T47D (cell line): ENCODE data around the gene TTLL13.
"Not testable (repeated sequence)": the region's sequence is repeated elsewhere in the genome, so short reads cannot be mapped to it uniquely, and the experiment has no call there.

Experiments
- DNase-seq, 2 experiments: peaks; one replicate each; pipeline versions ENCODE4 v3.0.0 to v3.0.0-alpha.2; 2011 to 2012; ENCODE audit warnings: low read depth in 1 of 2, low spot score in 1 of 2
- JUND ChIP-seq: IDR thresholded peaks from 2 replicates; pipeline ENCODE4 v1.6.1; 2012; ENCODE audit warnings: low read depth
- in situ Hi-C: cut with HindIII; loops from 2 replicates; pipeline ENCODE4 v1.10.0; 2016; ENCODE audit warnings: low sequenced_read_pairs, low pct_unique_long_range_greater_than_20kb

The TTLL13 gene

DNA sequence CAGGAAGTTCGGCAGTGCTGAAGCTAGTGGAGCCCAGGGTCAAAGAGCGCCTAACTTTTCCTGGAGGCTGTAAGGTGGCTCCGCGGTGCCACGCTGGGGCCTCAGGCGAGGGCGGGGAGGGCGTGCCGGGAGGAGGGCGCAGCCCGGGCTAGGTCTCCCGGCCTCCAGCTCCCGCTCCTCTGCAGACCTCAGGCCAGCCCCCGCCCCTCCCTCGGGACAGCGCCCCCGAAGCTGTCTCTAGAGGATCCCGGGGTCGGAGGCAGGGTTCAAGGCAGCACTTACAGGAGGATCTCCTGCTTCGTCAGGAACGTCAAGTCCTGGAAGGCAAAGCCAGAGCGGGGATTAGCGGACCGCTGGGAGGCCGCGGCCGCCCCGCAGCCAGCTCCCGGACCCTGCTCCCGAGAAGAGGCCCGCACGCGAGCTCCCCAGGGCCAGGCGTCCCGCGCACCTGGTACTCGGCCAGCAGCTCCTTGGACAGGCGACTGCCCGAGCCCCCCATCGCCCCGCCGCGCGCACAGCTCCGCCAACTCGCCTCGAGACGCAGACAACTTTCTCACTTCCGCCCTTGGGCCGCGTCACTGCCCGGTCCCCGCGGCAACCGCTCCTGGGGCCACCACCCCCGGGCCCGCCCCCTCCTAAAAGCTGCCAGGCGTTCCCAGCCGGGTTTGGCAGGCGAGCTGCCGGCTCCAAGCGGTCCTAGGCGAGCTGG is 15.8 kb upstream of the TTLL13 start, which contains the start of gene CIB1:
TSS of gene CIB1 (minus strand) at position 555 of the 709 bp plus-strand sequence. CDS start at position 499, 56 bp downstream.
- peak; percentile 91 to 98 for DNase-seq
- no peak for TF ChIP-seq JUND
- in situ Hi-C loops: no loop called here

DNA sequence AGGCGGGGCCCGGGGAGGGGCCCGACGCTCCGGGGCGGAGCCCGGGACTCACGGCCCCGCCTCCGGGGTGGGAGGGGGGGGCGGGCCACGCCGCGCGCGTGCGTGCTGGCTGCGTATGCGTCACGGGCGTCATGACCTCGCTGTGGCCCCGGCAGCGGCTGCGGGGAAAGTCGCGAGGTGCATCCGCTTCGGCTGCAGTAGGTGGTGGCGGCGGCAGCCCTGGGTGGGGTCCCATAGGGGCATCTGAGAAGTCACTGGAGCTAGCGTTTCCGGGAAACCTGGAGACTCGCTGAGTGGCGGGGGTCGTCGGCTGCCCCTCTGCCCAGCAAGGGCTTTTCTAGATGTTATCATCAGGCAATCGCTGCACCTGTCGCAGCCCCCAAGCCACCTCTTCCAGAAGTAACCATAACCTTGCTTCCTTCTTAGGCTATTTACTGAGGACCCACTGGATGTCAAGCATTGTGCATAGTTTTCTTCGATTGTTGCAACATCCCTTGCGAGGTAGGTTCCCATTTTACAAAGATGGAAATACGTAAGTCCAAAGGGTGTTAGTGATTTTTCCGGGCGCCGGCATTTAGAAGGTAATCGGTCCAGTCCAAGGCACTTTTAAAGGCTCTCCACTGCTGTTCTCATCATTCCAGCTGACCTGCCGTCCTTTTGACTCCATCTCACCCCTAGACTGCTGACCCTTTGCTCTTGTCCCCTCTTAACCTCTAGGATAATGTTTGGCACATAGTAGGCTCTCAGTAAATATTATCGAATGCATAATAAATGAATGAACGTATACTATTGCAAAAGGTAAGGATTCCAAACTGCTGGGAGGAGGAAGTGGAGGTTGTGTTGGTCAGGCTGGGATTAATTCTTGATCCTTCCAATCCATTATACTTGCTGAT is 15.0 kb upstream of the TTLL13 start, which contains the start of gene GDPGP1:
TSS of gene GDPGP1 (plus strand) at position 114 of the 893 bp plus-strand sequence. CDS start 6,700 bp downstream, outside the sequence.
- TF ChIP-seq JUND: no peak
- no peak for DNase-seq
- in situ Hi-C loops: no loop called here

DNA sequence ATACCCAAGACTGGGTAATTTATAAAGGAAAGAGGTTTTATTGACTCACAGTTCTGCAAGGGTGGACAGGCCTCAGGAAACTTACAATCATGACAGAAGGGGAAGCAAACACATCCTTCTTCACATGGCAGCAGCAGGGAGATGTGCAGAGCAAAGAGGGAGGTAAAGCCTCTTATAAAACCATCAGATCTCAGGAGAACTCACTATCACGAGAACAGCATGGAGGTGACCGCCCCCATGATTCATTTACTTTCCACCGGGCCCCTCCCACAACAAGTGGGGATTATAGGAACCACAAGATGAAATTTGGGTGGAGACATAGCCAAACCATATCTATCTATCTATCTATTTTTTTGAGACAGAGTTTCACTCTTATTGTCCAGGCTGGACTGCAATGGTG is 10.0 kb upstream of the TTLL13 start:
- in situ Hi-C loops: no loop called here
- DNase-seq: no peak
- no peak for TF ChIP-seq JUND

DNA sequence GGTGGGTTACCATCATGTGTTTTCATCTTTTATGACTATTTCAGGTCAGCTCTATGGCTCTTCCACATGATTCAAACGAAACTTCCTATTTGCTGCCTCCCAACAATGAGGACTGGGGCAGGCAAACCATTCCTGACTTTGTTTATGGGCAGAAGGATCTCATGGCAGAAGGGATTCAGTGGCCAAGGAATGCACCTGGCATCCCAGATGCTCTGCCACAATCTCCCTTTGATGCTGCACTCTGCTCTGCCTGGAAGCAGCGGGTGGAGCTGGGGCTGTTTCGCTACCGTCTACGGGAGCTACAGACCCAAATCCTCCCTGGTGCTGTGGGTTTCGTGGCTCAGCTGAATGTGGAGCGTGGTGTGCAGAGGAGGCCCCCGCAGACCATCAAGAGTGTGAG is 8.5 kb upstream of the TTLL13 start:
- TF ChIP-seq JUND: no peak
- in situ Hi-C loops: no loop called here
- no peak for DNase-seq

DNA sequence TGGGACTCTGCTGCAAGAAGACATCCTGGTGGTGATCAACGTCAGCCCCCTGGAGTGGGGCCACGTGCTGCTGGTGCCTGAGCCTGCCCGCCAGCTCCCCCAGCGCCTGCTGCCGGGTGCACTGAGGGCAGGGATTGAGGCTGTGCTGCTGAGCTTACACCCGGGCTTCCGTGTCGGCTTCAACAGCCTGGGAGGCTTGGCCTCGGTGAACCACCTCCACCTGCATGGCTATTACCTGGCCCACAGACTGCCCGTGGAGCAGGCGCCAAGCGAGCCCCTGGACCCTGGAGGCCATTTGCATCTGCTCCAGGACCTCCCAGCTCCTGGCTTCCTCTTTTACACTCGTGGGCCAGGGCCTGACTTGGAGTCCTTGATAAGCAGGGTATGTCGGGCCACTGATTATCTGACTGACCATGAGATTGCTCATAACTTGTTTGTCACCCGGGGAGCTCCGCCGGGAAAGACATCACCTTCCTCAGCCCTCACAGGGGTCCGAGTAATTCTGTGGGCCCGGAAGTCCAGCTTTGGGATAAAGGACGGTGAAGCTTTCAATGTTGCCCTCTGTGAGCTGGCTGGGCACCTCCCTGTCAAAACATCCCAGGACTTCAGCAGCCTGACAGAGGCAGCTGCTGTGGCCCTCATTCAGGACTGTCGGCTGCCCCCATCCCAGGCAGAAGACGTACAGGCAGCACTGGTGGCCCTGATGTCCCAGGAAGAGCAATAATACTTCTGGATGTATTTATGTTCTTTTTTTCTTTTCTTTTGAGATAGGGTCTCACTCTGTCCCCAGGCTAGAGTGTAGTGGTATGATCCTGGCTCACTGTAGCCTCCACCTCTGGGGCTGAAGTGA is 7.8 kb upstream of the TTLL13 start:
- in situ Hi-C loops: no loop called here
- TF ChIP-seq JUND: no peak
- DNase-seq: no peak

DNA sequence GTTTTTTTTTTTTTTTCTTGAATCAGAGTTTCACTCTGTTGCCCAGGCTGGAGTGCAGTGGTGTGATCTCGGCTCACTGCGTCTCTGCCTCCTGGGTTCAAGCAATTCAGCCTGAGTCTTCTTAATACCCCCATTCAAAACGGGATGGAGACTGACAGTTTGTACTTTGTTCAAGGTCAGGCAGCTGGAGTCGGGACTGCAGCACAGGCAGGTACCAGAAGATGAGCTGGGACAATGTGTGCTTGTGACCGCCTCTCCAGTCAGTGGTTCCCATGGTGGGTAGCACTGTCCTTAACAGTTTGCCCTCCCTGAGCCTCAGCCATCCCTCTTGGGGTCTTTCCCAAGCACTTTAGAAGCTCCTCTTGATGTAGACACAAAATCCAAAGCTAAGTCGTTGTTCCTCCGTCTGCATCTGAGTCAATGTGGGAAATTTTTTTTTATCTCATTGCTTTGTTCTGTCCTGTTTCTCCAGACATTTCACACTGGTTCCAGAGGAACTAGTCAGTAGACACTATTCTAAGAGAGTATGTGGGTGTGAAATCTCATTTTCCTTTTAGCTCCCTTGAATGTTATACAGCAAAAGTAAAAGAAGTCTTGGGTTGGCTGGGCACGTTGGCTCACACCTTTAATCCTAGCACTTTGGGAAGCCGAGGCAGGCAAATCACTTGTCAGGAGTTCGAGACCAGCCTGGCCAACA is 5.3 kb upstream of the TTLL13 start:
- in situ Hi-C loops: no loop called here

DNA sequence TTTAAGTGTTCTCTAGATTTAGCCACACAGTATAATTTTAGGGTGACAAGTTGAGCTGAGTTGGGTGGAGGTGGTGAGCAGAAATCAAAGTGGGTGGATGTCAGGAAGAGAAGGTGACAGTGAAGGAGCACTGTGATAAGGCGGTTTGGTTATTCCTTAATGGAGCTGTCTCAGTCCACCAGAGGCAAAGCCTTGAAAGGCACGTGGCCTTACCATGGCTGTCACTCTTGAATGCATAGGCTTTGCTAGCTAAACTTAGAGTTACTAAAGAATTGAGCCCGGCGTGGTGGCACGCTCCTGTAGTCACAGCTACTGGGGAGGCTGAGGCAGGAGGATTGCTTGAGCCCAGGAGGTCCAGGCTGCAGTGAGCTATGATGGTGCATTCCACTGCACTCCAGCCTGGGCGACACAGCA is 560 bp upstream of the TTLL13 start:
- DNase-seq: no peak
- no peak for TF ChIP-seq JUND
- in situ Hi-C loops: no loop called here

More for the DNA sequence above, 5.3 kb upstream of the TTLL13 start:
- no peak for DNase-seq
- TF ChIP-seq JUND: no peak

DNA sequence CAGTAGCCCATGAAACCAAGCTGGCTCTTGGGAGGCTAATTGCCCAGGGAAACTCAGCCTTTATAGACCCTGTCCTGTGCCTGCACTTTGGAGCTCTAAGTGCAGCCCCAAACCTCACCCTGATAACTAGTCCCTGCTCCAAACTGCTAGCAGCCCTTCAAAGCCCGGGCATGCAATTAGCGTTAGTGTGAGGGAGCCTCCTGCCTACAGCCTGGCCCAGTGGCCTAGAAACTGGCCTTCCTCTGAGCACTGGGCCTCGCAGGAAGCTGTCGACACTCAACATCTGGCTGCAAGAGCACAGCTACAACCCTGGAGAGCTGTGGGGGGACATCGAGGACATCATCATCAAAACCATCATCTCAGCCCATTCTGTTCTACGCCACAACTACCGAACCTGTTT is 8.4 kb downstream of the TTLL13 start:
- no peak for TF ChIP-seq JUND
- DNase-seq: no peak
- in situ Hi-C loops: no loop called here

DNA sequence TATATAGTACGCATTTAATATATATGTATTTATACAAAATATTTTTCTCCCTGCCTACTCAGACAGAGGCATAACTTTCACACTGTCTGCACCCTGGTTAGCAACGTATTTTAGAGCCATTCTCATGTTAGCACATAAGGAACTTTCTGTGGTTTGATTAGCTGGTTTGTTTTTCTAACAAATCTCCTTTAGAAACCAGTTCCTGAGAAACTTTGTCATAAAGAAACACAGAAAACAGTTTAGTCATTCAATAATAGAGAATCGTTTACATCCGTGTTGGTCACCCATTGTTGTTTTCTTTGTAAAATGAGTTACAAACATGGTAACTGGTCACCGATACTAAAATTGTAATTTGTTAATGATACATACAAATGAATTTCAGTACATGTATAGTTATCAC is 10.2 kb downstream of the TTLL13 start:
- no peak for DNase-seq

DNA sequence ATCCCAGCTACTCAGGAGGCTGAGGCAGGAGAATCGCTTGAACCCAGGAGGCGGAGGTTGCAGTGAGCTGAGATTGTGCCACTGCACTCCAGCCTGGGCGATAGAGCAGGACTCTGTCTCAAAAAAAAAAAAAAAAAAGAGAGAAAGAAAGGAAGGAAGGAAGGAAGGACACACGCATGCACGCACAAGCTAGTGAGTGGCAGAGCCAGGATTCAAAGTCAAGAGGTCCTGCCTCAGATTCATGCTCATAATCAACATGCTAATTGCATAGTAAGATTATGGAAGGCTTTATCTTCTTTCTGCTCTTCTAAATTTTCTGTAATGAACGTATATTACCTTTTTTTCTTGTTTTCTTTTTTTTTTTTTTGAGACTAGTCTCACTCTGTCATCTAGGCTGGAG is 11.4 kb downstream of the TTLL13 start:
- in situ Hi-C loops, DNase-seq: not testable (repeated sequence)

More for the DNA sequence above, 10.2 kb downstream of the TTLL13 start:
- no peak for TF ChIP-seq JUND
- in situ Hi-C loops: no loop called here

DNA sequence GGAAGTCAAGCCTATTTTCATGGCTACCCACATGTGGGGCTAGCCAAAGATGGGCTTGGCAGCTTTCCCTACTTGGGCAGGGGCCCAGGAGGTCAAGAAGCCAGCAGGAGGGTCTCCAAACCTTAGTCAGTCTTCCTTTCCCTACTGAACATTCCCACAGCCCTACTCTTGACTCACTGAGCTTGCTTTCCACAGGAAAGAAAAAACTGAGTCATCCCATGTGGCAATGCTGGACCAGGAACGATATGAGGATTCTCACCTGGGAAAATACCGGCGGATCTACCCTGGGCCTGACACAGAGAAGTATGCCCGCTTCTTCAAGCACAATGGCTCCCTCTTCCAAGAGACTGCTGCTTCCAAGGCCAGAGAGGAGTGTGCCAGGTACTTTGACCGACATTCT is 12.5 kb downstream of the TTLL13 start:
- in situ Hi-C loops: no loop called here
- no peak for DNase-seq
- TF ChIP-seq JUND: no peak

DNA sequence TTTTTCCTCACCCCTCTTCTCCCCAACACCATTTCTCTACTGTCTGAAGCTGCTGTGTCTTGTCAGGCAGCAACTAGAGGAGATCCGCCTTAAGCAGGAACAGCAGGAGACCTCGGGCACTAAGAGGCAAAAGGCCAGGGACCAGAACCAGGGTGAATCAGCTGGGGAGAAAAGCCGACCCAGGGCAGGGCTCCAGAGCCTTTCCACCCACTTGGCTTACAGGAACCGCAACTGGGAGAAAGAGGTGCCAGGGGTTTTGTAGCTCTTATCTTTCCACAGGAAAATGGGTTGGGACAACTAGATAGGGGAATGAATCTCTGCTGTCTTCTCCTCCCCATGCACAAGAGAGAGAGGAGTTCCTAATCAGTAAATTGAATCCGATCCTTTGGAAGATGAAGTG is 13.1 kb downstream of the TTLL13 start:
- in situ Hi-C loops: no loop called here
- no peak for TF ChIP-seq JUND
- no peak for DNase-seq
